Esophagus squamous epithelium (tissue), 5 donors: ENCODE measurements around the gene C11orf16. TPM values are rescaled to one million over a fixed set of nuclear protein-coding genes. Genes with fewer than 3 reads are reported as not detected.
"Not testable (repeated sequence)": the region's sequence is repeated elsewhere in the genome, so short reads cannot be mapped to it uniquely, and the experiment has no call there.

ENCODE experiments used
- DNase-seq: peaks from one replicate; lab custom pipeline; 2025; lab: John Stamatoyannopoulos, UW
- H3K27ac ChIP-seq, 4 donors: fragments of 200-600 bp; sonication (generic); one replicate each; pipeline ENCODE4 v1.5.1; 2016 to 2019; ENCODE audit warnings: mild to moderate bottlenecking in 1 of 4
- H3K27me3 ChIP-seq, 4 donors: fragments of 200-600 bp; sonication (generic); 1 replicate in 3 of 4; 2 replicates in 1 of 4; pipeline versions ENCODE4 v1.5.1 to v1.6.0; 2017 to 2021; ENCODE audit warnings: antibody characterized with exemption in 1 of 4
- H3K36me3 ChIP-seq, 3 donors: fragments of 200-600 bp; sonication (generic); one replicate each; pipeline ENCODE4 v1.5.1; 2016 to 2019
- H3K4me1 ChIP-seq, 3 donors: fragments of 200-600 bp; sonication (generic); one replicate each; pipeline ENCODE4 v1.5.1; 2017 to 2019
- H3K4me3 ChIP-seq, 4 donors: fragments of 200-600 bp; sonication (generic); 1 replicate in 3 of 4; 2 replicates in 1 of 4; pipeline ENCODE4 v1.5.1; 2016 to 2019; ENCODE audit warnings: mild to moderate bottlenecking in 2 of 4, moderate library complexity in 1 of 4
- H3K9me3 ChIP-seq, 3 donors: fragments of 200-600 bp; sonication (generic); one replicate each; pipeline ENCODE4 v1.5.1; 2016 to 2019
- CTCF ChIP-seq, 6 experiments: fragments of 450-650 bp in 4 of 6; fragments of 200-600 bp in 2 of 6; sonication (generic) in 2 of 6; IDR thresholded peaks; one replicate each; pipeline ENCODE4 v1.5.1; 2016 to 2019; ENCODE audit warnings: antibody characterized with exemption in 6 of 6, mild to moderate bottlenecking in 4 of 6, moderate library complexity in 4 of 6
- POLR2A ChIP-seq, 4 donors: fragments of 450-650 bp; IDR thresholded peaks; one replicate each; pipeline ENCODE4 v1.6.1; 2017; ENCODE audit warnings: antibody characterized with exemption in 4 of 4, mild to moderate bottlenecking in 4 of 4, moderate library complexity in 3 of 4
- WGBS, 2 donors: methylation state at CpG; one replicate each; pipeline ENCODE4 v1.1.5; 2018; 5-methylcytosine and 5-hydroxymethylcytosine counted together
- intact Hi-C: fragments of 100-400 bp; cut with DNase I; formaldehyde crosslinking; loops from one replicate; pipeline ENCODE4 v1.15.0; 2022
- total RNA-seq, 4 donors: library from RNA; depleted of rRNA; stranded (reverse); fragments of >200 nt; gene quantifications; one replicate each; pipeline ENCODE4 v1.1.0, GENCODE V29; 2016
- donor health status: DM: yes; HTN: yes; CAD: no.

C11orf16 gene
- total RNA-seq, 4 donors from 2014 or later, result not detected

GRCh38 chr11:8937159-8937558, 4.4 kb upstream of the C11orf16 start:
- Histone ChIP-seq H3K27me3 (no peaks in the 10 kb centered on the region), H3K4me1 (peaks cover 0 to 21% (median 0%) of the 10 kb centered on the region in 3 donors), H3K27ac (no peak overlapping the region), H3K9me3 (no peaks in the 10 kb centered on the region), H3K4me3 (no peak overlapping the region), H3K36me3 (no peaks in the 10 kb centered on the region)
- 59 to 64% methylated on average over 9 to 10 of the region's 10 CpGs for WGBS, 2 donors
- intact Hi-C loops, result no loop called here
- TF ChIP-seq POLR2A (IDR thresholded peaks at IDR 0.05), result no peak
- TF ChIP-seq CTCF (IDR thresholded peaks at IDR 0.05), result no peak
- DNase-seq, result no peak

GRCh38 chr11:8935789-8936188, 3.0 kb upstream of the C11orf16 start:
- WGBS, 2 donors, result 73 to 80% methylated on average over 2 of the region's 2 CpGs
- peaks cover 0 to 21% (median 0%) of the 10 kb centered on the region in 3 donors for H3K4me1 ChIP-seq
- intact Hi-C loops, H3K27me3 ChIP-seq, DNase-seq, H3K27ac ChIP-seq, H3K9me3 ChIP-seq, H3K36me3 ChIP-seq, H3K4me3 ChIP-seq: not testable (repeated sequence)

- TF ChIP-seq CTCF (IDR thresholded peaks at IDR 0.05) (no peak), POLR2A (IDR thresholded peaks at IDR 0.05) (no peak)
- intact Hi-C loops, result no loop called here
- H3K27me3 ChIP-seq, result no peaks in the 10 kb centered on the region
- no peak for DNase-seq
- no peaks in the 10 kb centered on the region for H3K9me3 ChIP-seq
- no peak overlapping the region for H3K27ac ChIP-seq
- no peaks in the 10 kb centered on the region for H3K36me3 ChIP-seq
- 23 to 50% methylated on average over 14 of the region's 14 CpGs for WGBS, 2 donors
- H3K4me3 ChIP-seq, result no peak overlapping the region
- peaks cover 0 to 23% (median 0%) of the 10 kb centered on the region in 3 donors for H3K4me1 ChIP-seq
These were observed 2.2 kb upstream of the C11orf16 start for GRCh38 chr11:8934742-8935488.

- intact Hi-C loops, result no loop called here
These were observed 1.2 kb upstream of the C11orf16 start for GRCh38 chr11:8933931-8934330.

GRCh38 chr11:8930456-8931175, 2.1 kb downstream of the C11orf16 start:
- no peaks in the 10 kb centered on the region for H3K36me3 ChIP-seq
- H3K27me3 ChIP-seq, result no peaks in the 10 kb centered on the region
- intact Hi-C loops, result no loop called here
- TF ChIP-seq POLR2A (IDR thresholded peaks at IDR 0.05) (no peak), CTCF (IDR thresholded peaks at IDR 0.05) (no peak)
- H3K4me3 ChIP-seq, result no peak overlapping the region
- no peak overlapping the region for H3K27ac ChIP-seq
- peaks cover 0 to 34% (median 8%) of the 10 kb centered on the region in 3 donors for H3K4me1 ChIP-seq
- no peak for DNase-seq
- H3K9me3 ChIP-seq, result no peaks in the 10 kb centered on the region
- 93 to 97% methylated on average over 12 of the region's 12 CpGs for WGBS, 2 donors

More at GRCh38 chr11:8933931-8934330, 1.2 kb upstream of the C11orf16 start:
- Histone ChIP-seq H3K36me3 (no peaks in the 10 kb centered on the region), H3K27ac (no peak overlapping the region), H3K4me3 (no peak overlapping the region), H3K9me3 (no peaks in the 10 kb centered on the region), H3K27me3 (no peaks in the 10 kb centered on the region), H3K4me1 (peaks cover 0 to 32% (median 6%) of the 10 kb centered on the region in 3 donors)
- TF ChIP-seq CTCF (IDR thresholded peaks at IDR 0.05) (no peak), POLR2A (IDR thresholded peaks at IDR 0.05) (no peak)
- WGBS, 2 donors, result 80 to 100% methylated on average over 2 to 3 of the region's 6 CpGs
- no peak for DNase-seq
